MM.1S (cell line): ENCODE data around the gene TRA2A.

Experiments used
- CTCF ChIP-seq: fragments of 300-600 bp; sonication (generic); IDR thresholded peaks from 2 replicates; pipeline ENCODE4 v1.5.1; 2016; ENCODE audit warnings: antibody characterized with exemption, low read length, mixed read lengths
- EZH2 ChIP-seq: fragments of 300-600 bp; sonication (generic); optimal IDR thresholded peaks from 2 replicates; pipeline ENCODE3; 2017; ENCODE audit warnings: low read depth, mild to moderate bottlenecking, antibody characterized with exemption, low read length, mixed read lengths

DNA sequence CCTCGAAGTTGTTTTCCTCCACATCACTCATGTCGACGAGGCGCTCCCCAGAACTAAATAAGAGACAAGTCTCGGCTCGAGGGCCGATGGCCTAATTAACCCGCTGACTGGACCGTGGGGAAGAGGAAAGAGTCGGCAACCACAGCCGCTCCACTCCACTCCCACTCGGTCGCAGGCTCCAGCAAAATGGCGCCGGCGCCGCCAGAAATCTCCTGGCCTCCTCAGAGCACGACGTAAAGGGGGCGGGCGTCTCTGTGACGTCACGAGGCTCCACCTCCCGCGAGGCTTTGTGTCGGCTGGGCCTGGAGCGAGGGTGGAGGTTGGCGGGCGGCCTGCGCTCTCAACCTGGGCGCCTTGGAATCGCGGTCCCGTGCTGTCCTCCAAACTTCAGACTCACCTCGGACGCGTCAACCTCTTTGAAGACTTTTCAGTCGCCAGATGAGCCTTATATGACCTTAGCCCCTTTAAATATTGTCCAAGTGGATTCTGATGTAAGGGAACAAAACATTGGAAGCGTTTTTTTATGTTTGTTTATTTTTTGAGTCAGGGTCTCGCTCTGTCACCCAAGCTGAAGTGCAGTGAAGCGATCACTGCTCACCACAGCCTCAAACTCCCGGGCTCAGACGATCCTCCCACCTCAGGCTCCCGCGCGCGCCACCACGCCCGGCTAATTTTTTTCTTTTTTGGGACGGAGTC is at the start of gene TRA2A:
- TF ChIP-seq CTCF (no peak), EZH2 (no peak)
